Neural cell (in vitro differentiated cells): ENCODE data around the gene SIGLEC1. TPM values are rescaled to one million over a fixed set of nuclear protein-coding genes. Genes with fewer than 3 reads are reported as not detected.

Source experiments
- H2AFZ ChIP-seq: fragments of 200-600, 300-800 bp; sonication (generic), shearing (Covaris generic); 2 replicates; pipeline ENCODE4 v1.6.0; 2014; ENCODE audit warnings: low read depth, mild to moderate bottlenecking, antibody characterized with exemption, low read length, moderate library complexity
- H3F3A ChIP-seq: fragments of 200-600 bp; shearing (Covaris generic); 2 replicates; pipeline ENCODE4 v1.6.1; 2016; ENCODE audit warnings: mild to moderate bottlenecking, moderate library complexity, mixed read lengths, antibody characterized with exemption, low read length; ENCODE audit not compliant: insufficient read depth, poor library complexity, severe bottlenecking
- H3K27ac ChIP-seq: fragments of 200-600, 300-800 bp; sonication (generic), shearing (Covaris generic); 2 replicates; pipeline ENCODE4 v1.5.1; 2014; ENCODE audit warnings: mild to moderate bottlenecking, low read length, moderate library complexity
- H3K27me3 ChIP-seq: fragments of 300-800, 200-600 bp; sonication (generic), shearing (Covaris generic); 2 replicates; pipeline ENCODE4 v1.6.0; 2014; ENCODE audit warnings: mild to moderate bottlenecking, low read depth, low read length, moderate library complexity; ENCODE audit not compliant: insufficient read depth
- H3K36me3 ChIP-seq: fragments of 300-800, 200-600 bp; sonication (generic), shearing (Covaris generic); 2 replicates; pipeline ENCODE4 v1.5.1; 2014; ENCODE audit warnings: mild to moderate bottlenecking, antibody characterized with exemption, low read length, moderate library complexity; ENCODE audit not compliant: insufficient read depth
- H3K4me2 ChIP-seq: fragments of 300-800, 200-600 bp; sonication (generic), shearing (Covaris generic); 2 replicates; pipeline ENCODE4 v1.6.0; 2014; ENCODE audit warnings: mild to moderate bottlenecking, low read length
- H3K4me3 ChIP-seq: fragments of 300-800, 200-600 bp; sonication (generic), shearing (Covaris generic); 2 replicates; pipeline ENCODE4 v1.5.1; 2014; ENCODE audit warnings: mild to moderate bottlenecking, low read length, moderate library complexity
- H3K79me2 ChIP-seq: fragments of 200-600 bp; shearing (Covaris generic); replicated peaks from 2 replicates; pipeline ENCODE4 v1.6.0; 2014; ENCODE audit warnings: mild to moderate bottlenecking, low read length, moderate library complexity; ENCODE audit not compliant: insufficient read depth
- H3K9ac ChIP-seq: fragments of 300-800, 200-600 bp; sonication (generic), shearing (Covaris generic); 2 replicates; pipeline ENCODE4 v1.6.1; 2016; ENCODE audit warnings: mild to moderate bottlenecking, low read length, mixed read lengths
- H3K9me2 ChIP-seq: fragments of 200-600 bp; shearing (Covaris generic); 2 replicates; pipeline ENCODE4 v1.6.1; 2016; ENCODE audit warnings: mild to moderate bottlenecking, low read length, mixed read lengths; ENCODE audit not compliant: insufficient read depth
- H3K9me3 ChIP-seq: fragments of 200-600, 300-800 bp; sonication (generic), shearing (Covaris generic); 2 replicates; pipeline ENCODE4 v1.6.1; 2016; ENCODE audit warnings: mild to moderate bottlenecking, mixed run types, low read length, moderate library complexity, mixed read lengths
- H4K20me1 ChIP-seq: fragments of 200-600 bp; shearing (Covaris generic); 2 replicates; pipeline ENCODE4 v1.6.1; 2016; ENCODE audit warnings: mild to moderate bottlenecking, mixed run types; ENCODE audit not compliant: insufficient read depth
- CTCF ChIP-seq: fragments of 450-650 bp; IDR thresholded peaks from 2 replicates; pipeline ENCODE4 v1.5.1; 2014; ENCODE audit warnings: antibody characterized with exemption, mild to moderate bottlenecking, moderate library complexity; ENCODE audit not compliant: poor library complexity, severe bottlenecking
- EP300 ChIP-seq: fragments of 450-650 bp; conservative IDR thresholded peaks from 2 replicates; pipeline ENCODE4 v1.6.1; 2014; ENCODE audit warnings: antibody characterized with exemption, mild to moderate bottlenecking, moderate library complexity; ENCODE audit not compliant: poor library complexity, severe bottlenecking
- EZH2 ChIP-seq: fragments of 200-600, 300-800 bp; shearing (Covaris generic), sonication (generic); IDR thresholded peaks from 2 replicates; pipeline ENCODE4 v1.6.1; 2014; ENCODE audit warnings: antibody characterized with exemption, low read length, borderline replicate concordance, mild to moderate bottlenecking; ENCODE audit not compliant: insufficient read depth, poor library complexity, severe bottlenecking
- MXI1 ChIP-seq: fragments of 450-650 bp; conservative IDR thresholded peaks from 2 replicates; pipeline ENCODE4 v1.6.1; 2014; ENCODE audit warnings: antibody characterized with exemption, mild to moderate bottlenecking; ENCODE audit not compliant: poor library complexity, severe bottlenecking
- POLR2AphosphoS5 ChIP-seq: IDR thresholded peaks from 2 replicates; pipeline ENCODE4 v1.6.1; 2012
- RAD21 ChIP-seq: fragments of 450-650 bp; conservative IDR thresholded peaks from 2 replicates; pipeline ENCODE4 v1.6.1; 2014; ENCODE audit warnings: antibody characterized with exemption, mild to moderate bottlenecking, moderate library complexity
- REST ChIP-seq: IDR thresholded peaks from 2 replicates; pipeline ENCODE4 v1.6.1; 2012; ENCODE audit warnings: borderline replicate concordance
- SMC3 ChIP-seq: fragments of 450-650 bp; conservative IDR thresholded peaks from 2 replicates; pipeline ENCODE4 v1.6.1; 2014; ENCODE audit warnings: antibody characterized with exemption, mild to moderate bottlenecking, moderate library complexity; ENCODE audit not compliant: poor library complexity
- TAF1 ChIP-seq: IDR thresholded peaks from 2 replicates; pipeline ENCODE4 v1.6.1; 2012; ENCODE audit warnings: low read depth
- polyA plus RNA-seq: library from polyadenylated mRNA; depleted of rRNA; stranded (reverse); fragments of >200 nt; gene quantifications from 2 replicates; pipeline ENCODE4 v1.2.3, GENCODE V29; 2014

Gene SIGLEC1
- polyA plus RNA-seq, 1 donor from 2014 or later = 0.12 TPM

- Histone ChIP-seq H4K20me1 (no peaks in the 10 kb centered on the region), H3K27ac (no peak overlapping the region), H2AFZ (no peak overlapping the region), H3K9me2 (no peaks in the 10 kb centered on the region), H3K9ac (no peak overlapping the region), H3K36me3 (no peaks in the 10 kb centered on the region), H3K9me3 (no peaks in the 10 kb centered on the region), H3K4me2 (no peak overlapping the region), H3K79me2 (no peaks in the 10 kb centered on the region), H3K4me3 (no peak overlapping the region), H3K27me3 (no peaks in the 10 kb centered on the region), H3F3A (no peaks in the 10 kb centered on the region)
- TF ChIP-seq EP300 = no peak
- TF ChIP-seq TAF1 = no peak
- no peak for TF ChIP-seq POLR2AphosphoS5
- TF ChIP-seq REST = no peak
- TF ChIP-seq MXI1 = no peak
- TF ChIP-seq RAD21 = no peak
- no peak for TF ChIP-seq CTCF
- no peak for TF ChIP-seq SMC3
- TF ChIP-seq EZH2 = no peak
Observed at GRCh38 chr20:3696745-3697587, 15.4 kb downstream of the SIGLEC1 start.

GRCh38 chr20:3696200-3696599 lies 16.2 kb downstream of the SIGLEC1 start:
- H3K9me3 ChIP-seq = no peaks in the 10 kb centered on the region
- H3K79me2 ChIP-seq = no peaks in the 10 kb centered on the region
- no peaks in the 10 kb centered on the region for H3K27me3 ChIP-seq
- H3K9me2 ChIP-seq = no peaks in the 10 kb centered on the region
- H3K27ac ChIP-seq = no peak overlapping the region
- H3K36me3 ChIP-seq = no peaks in the 10 kb centered on the region
- no peak overlapping the region for H2AFZ ChIP-seq
- no peak overlapping the region for H3K4me3 ChIP-seq
- TF ChIP-seq MXI1 (no peak), EP300 (no peak), CTCF (peak; percentile 34), REST (no peak), RAD21 (no peak), POLR2AphosphoS5 (no peak), SMC3 (no peak)
- no peaks in the 10 kb centered on the region for H4K20me1 ChIP-seq
- no peak overlapping the region for H3K4me2 ChIP-seq
- H3K9ac ChIP-seq = no peak overlapping the region
- no peaks in the 10 kb centered on the region for H3F3A ChIP-seq
